Measurements from ENCODE around the gene MYOZ1.

The MYOZ1 gene

GRCh38 chr10:73597346-73597745 is 43.9 kb downstream of the MYOZ1 start:
- no peak for DNase-seq (ENCODE audit: low read depth in 2 of 2)

- no peak for DNase-seq (ENCODE audit: low read depth in 2 of 2)
Observed at GRCh38 chr10:73593812-73594211, 47.5 kb downstream of the MYOZ1 start.

GRCh38 chr10:73593110-73593509 is 48.2 kb downstream of the MYOZ1 start:
- no peak for DNase-seq (ENCODE audit: low read depth in 2 of 2)

- DNase-seq (ENCODE audit: low read depth in 2 of 2) = no peak
Observed at GRCh38 chr10:73591935-73592699, 49.2 kb downstream of the MYOZ1 start.

GRCh38 chr10:73590881-73591799 is 50.1 kb downstream of the MYOZ1 start, which contains the start of gene USP54:
Gene USP54 (minus strand): TSS chr10:73591342. CDS start chr10:73575658, 15,684 bp downstream.
- no peak for DNase-seq (ENCODE audit: low read depth in 2 of 2)

GRCh38 chr10:73589563-73590126 is 51.6 kb downstream of the MYOZ1 start:
- no peak for DNase-seq (ENCODE audit: low read depth in 2 of 2)

- DNase-seq (ENCODE audit: low read depth in 2 of 2) = no peak
Observed at GRCh38 chr10:73588656-73589055, 52.6 kb downstream of the MYOZ1 start.

- DNase-seq (ENCODE audit: low read depth in 2 of 2) = no peak
Observed at GRCh38 chr10:73586583-73586984, 54.7 kb downstream of the MYOZ1 start.

GRCh38 chr10:73585327-73585726 is 55.9 kb downstream of the MYOZ1 start:
- DNase-seq (ENCODE audit: low read depth in 2 of 2) = no peak

- DNase-seq (ENCODE audit: low read depth in 2 of 2) = no peak
Observed at GRCh38 chr10:73584737-73585136, 56.5 kb downstream of the MYOZ1 start.

GRCh38 chr10:73581918-73582317 is 59.4 kb downstream of the MYOZ1 start:
- DNase-seq (ENCODE audit: low read depth in 2 of 2) = no peak

Data from stimulated activated CD4-positive, alpha-beta T cell treated with anti-CD3 and anti-CD28 coated beads, Interleukin-15, amount 100 ng/mL, for 48 hours (primary cell).